Ascending aorta (tissue), 2 donors: ENCODE results near the gene RGMA. TPM values are rescaled to one million over a fixed set of nuclear protein-coding genes. Genes with fewer than 3 reads are reported as not detected.

Source experiments
- DNase-seq, 2 donors: peaks; one replicate each; pipeline ENCODE4 v3.0.0-alpha.2; 2019; ENCODE audit warnings: low spot score in 2 of 2
- H3K27ac ChIP-seq, 2 donors: fragments of 200-600 bp; sonication (generic); one replicate each; pipeline ENCODE4 v1.5.1; 2016 to 2017; ENCODE audit warnings: mild to moderate bottlenecking in 1 of 2
- H3K27me3 ChIP-seq: fragments of 200-600 bp; sonication (generic); one replicate; pipeline ENCODE4 v1.5.1; 2017
- H3K36me3 ChIP-seq, 2 donors: fragments of 200-600 bp; sonication (generic); one replicate each; pipeline ENCODE4 v1.5.1; 2016
- H3K4me1 ChIP-seq, 2 donors: fragments of 200-600 bp; sonication (generic); one replicate each; pipeline ENCODE4 v1.5.1; 2016 to 2017; ENCODE audit warnings: mild to moderate bottlenecking in 1 of 2
- H3K4me3 ChIP-seq, 2 donors: fragments of 200-600 bp; sonication (generic); one replicate each; pipeline ENCODE4 v1.5.1; 2016 to 2017; ENCODE audit warnings: mild to moderate bottlenecking in 1 of 2
- H3K9me3 ChIP-seq, 2 donors: fragments of 200-600 bp; sonication (generic); one replicate each; pipeline ENCODE4 v1.5.1; 2016
- CTCF ChIP-seq, 3 experiments: fragments of 200-600 bp in 2 of 3; fragments of 450-650 bp in 1 of 3; sonication (generic) in 2 of 3; IDR thresholded peaks; one replicate each; pipeline ENCODE4 v1.5.1; 2016 to 2019; ENCODE audit warnings: antibody characterized with exemption in 3 of 3, mild to moderate bottlenecking in 1 of 3, moderate library complexity in 1 of 3
- intact Hi-C: fragments of 100-400 bp; cut with DNase I; formaldehyde crosslinking; loops from one replicate; pipeline ENCODE4 v1.15.1; 2023
- total RNA-seq: library from RNA; depleted of rRNA; stranded (reverse); fragments of >200 nt; gene quantifications from one replicate; pipeline ENCODE4 v1.1.0, GENCODE V29; 2016

Gene RGMA
- total RNA-seq, 1 donor from 2014 or later: 76.7 TPM

- H3K4me1 ChIP-seq: peaks cover 0 to 2% of the 10 kb centered on the region in 2 donors
Observed at GRCh38 chr15:93050648-93051047, 38.4 kb downstream of the RGMA start.

GRCh38 chr15:93049914-93050578 is 39.0 kb downstream of the RGMA start:
- Histone ChIP-seq H3K4me1 (peaks cover 0 to 2% of the 10 kb centered on the region in 2 donors), H3K36me3 (peaks cover 36 to 71% of the 10 kb centered on the region in 2 donors), H3K27ac (no peak overlapping the region), H3K27me3 (no peaks in the 10 kb centered on the region), H3K9me3 (peaks cover 0 to 8% of the 10 kb centered on the region in 2 donors), H3K4me3 (no peak overlapping the region)
- intact Hi-C loops: no loop called here
- TF ChIP-seq CTCF (IDR thresholded peaks at IDR 0.05): no peak
- no peak for DNase-seq

More at GRCh38 chr15:93050648-93051047, 38.4 kb downstream of the RGMA start:
- peaks cover 0 to 8% of the 10 kb centered on the region in 2 donors for H3K9me3 ChIP-seq
- peaks cover 31 to 65% of the 10 kb centered on the region in 2 donors for H3K36me3 ChIP-seq
- DNase-seq: no peak
- no peaks in the 10 kb centered on the region for H3K27me3 ChIP-seq
- intact Hi-C loops: no loop called here
- TF ChIP-seq CTCF (IDR thresholded peaks at IDR 0.05): no peak
- H3K27ac ChIP-seq: no peak overlapping the region
- H3K4me3 ChIP-seq: no peak overlapping the region

GRCh38 chr15:93049233-93049632 is 39.8 kb downstream of the RGMA start:
- Histone ChIP-seq H3K9me3 (peaks cover 0 to 8% of the 10 kb centered on the region in 2 donors), H3K27me3 (no peaks in the 10 kb centered on the region), H3K4me1 (peaks cover 0 to 2% of the 10 kb centered on the region in 2 donors), H3K4me3 (no peak overlapping the region), H3K36me3 (peaks cover 45 to 80% of the 10 kb centered on the region in 2 donors), H3K27ac (no peak overlapping the region)
- intact Hi-C loops: no loop called here
- TF ChIP-seq CTCF (IDR thresholded peaks at IDR 0.05): no peak
- no peak for DNase-seq

GRCh38 chr15:93048759-93049161 is 40.3 kb downstream of the RGMA start:
- TF ChIP-seq CTCF (IDR thresholded peaks at IDR 0.05): no peak
- DNase-seq: no peak
- H3K4me3 ChIP-seq: no peak overlapping the region
- H3K9me3 ChIP-seq: peaks cover 0 to 8% of the 10 kb centered on the region in 2 donors
- peaks cover 0 to 2% of the 10 kb centered on the region in 2 donors for H3K4me1 ChIP-seq
- intact Hi-C loops: no loop called here
- H3K27ac ChIP-seq: no peak overlapping the region
- peaks cover 48 to 84% of the 10 kb centered on the region in 2 donors for H3K36me3 ChIP-seq
- no peaks in the 10 kb centered on the region for H3K27me3 ChIP-seq

GRCh38 chr15:93048426-93048721 is 40.6 kb downstream of the RGMA start:
- peaks cover 0 to 8% of the 10 kb centered on the region in 2 donors for H3K9me3 ChIP-seq
- no peak for TF ChIP-seq CTCF (IDR thresholded peaks at IDR 0.05)
- H3K27me3 ChIP-seq: no peaks in the 10 kb centered on the region
- no peak for DNase-seq
- intact Hi-C loops: no loop called here
- H3K4me3 ChIP-seq: no peak overlapping the region
- H3K36me3 ChIP-seq: peaks cover 48 to 88% of the 10 kb centered on the region in 2 donors
- H3K27ac ChIP-seq: no peak overlapping the region
- H3K4me1 ChIP-seq: peaks cover 0 to 2% of the 10 kb centered on the region in 2 donors
